ENCODE measurements around the gene EPRS1.

EPRS1 gene

GRCh38 chr1:220031287-220031686 is 15.0 kb downstream of the EPRS1 start:
- H3K4me1 ChIP-seq (ENCODE audit: insufficient read depth, insufficient read length) = no peaks in the 10 kb centered on the region
- TF ChIP-seq ZNF274 (IDR thresholded peaks at IDR 0.05; ENCODE audit: low read depth, low read length) = no peak
- no peak for TF ChIP-seq SUZ12 (IDR thresholded peaks at IDR 0.05; ENCODE audit: extremely low read depth, insufficient read depth, insufficient read length)
- TF ChIP-seq YY1 (IDR thresholded peaks at IDR 0.05; ENCODE audit: insufficient read depth, insufficient read length) = no peak
- H3K27me3 ChIP-seq (ENCODE audit: insufficient read depth, insufficient read length) = no peaks in the 10 kb centered on the region
- H3K9me3 ChIP-seq (ENCODE audit: insufficient read depth, low read length) = no peaks in the 10 kb centered on the region
- no peak overlapping the region for H3K4me3 ChIP-seq (ENCODE audit: insufficient read length, low read depth)
- H3K9ac ChIP-seq (ENCODE audit: insufficient read length, low read depth) = no peak overlapping the region
- DNase-seq (ENCODE audit: low read depth, low spot score) = no peak
- peaks cover 44% of the 10 kb centered on the region for H3K36me3 ChIP-seq (ENCODE audit: insufficient read depth, insufficient read length, low read length)

DNA sequence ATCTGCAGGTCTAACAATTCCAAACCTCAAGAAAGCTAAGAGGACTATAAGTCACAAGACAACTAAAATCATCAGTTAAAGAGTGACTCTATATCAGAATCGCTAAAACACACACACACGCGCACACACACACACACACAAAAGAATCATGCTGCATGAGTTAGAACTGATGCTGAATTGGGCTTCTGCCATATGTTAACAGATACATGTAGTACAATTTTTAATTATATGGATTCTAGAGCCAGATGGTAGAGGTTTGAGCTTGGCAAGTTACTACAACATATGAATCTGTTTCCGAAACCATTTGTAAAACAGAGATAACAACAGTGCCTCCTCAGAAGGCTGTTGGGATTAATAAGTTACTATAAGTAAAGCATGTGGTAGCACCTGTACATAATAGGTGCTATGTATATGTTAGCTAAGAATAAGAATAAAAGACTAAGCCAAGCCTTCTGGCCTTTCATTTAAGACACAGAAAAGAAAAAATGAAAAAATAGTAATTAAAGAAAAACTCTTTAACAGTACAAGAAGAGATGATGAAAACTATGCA is 17.9 kb downstream of the EPRS1 start:
- no peak for DNase-seq (ENCODE audit: low read depth, low spot score)
- H3K9ac ChIP-seq (ENCODE audit: insufficient read length, low read depth) = no peak overlapping the region
- H3K36me3 ChIP-seq (ENCODE audit: insufficient read depth, insufficient read length, low read length) = peaks cover 57% of the 10 kb centered on the region
- H3K9me3 ChIP-seq (ENCODE audit: insufficient read depth, low read length) = no peaks in the 10 kb centered on the region
- H3K4me1 ChIP-seq (ENCODE audit: insufficient read depth, insufficient read length) = no peaks in the 10 kb centered on the region
- no peak overlapping the region for H3K4me3 ChIP-seq (ENCODE audit: insufficient read length, low read depth)
- TF ChIP-seq YY1 (IDR thresholded peaks at IDR 0.05; ENCODE audit: insufficient read depth, insufficient read length) = no peak
- no peak for TF ChIP-seq ZNF274 (IDR thresholded peaks at IDR 0.05; ENCODE audit: low read depth, low read length)
- no peak for TF ChIP-seq SUZ12 (IDR thresholded peaks at IDR 0.05; ENCODE audit: extremely low read depth, insufficient read depth, insufficient read length)
- no peaks in the 10 kb centered on the region for H3K27me3 ChIP-seq (ENCODE audit: insufficient read depth, insufficient read length)

GRCh38 chr1:220019071-220019470 is 27.2 kb downstream of the EPRS1 start:
- no peak overlapping the region for H3K4me3 ChIP-seq (ENCODE audit: insufficient read length, low read depth)
- H3K4me1 ChIP-seq (ENCODE audit: insufficient read depth, insufficient read length) = no peaks in the 10 kb centered on the region
- no peaks in the 10 kb centered on the region for H3K9me3 ChIP-seq (ENCODE audit: insufficient read depth, low read length)
- DNase-seq (ENCODE audit: low read depth, low spot score) = no peak
- peaks cover 66% of the 10 kb centered on the region for H3K36me3 ChIP-seq (ENCODE audit: insufficient read depth, insufficient read length, low read length)
- H3K27me3 ChIP-seq (ENCODE audit: insufficient read depth, insufficient read length) = no peaks in the 10 kb centered on the region
- no peak overlapping the region for H3K9ac ChIP-seq (ENCODE audit: insufficient read length, low read depth)
- TF ChIP-seq YY1 (IDR thresholded peaks at IDR 0.05; ENCODE audit: insufficient read depth, insufficient read length) (no peak), SUZ12 (IDR thresholded peaks at IDR 0.05; ENCODE audit: extremely low read depth, insufficient read depth, insufficient read length) (no peak), ZNF274 (IDR thresholded peaks at IDR 0.05; ENCODE audit: low read depth, low read length) (no peak)

DNA sequence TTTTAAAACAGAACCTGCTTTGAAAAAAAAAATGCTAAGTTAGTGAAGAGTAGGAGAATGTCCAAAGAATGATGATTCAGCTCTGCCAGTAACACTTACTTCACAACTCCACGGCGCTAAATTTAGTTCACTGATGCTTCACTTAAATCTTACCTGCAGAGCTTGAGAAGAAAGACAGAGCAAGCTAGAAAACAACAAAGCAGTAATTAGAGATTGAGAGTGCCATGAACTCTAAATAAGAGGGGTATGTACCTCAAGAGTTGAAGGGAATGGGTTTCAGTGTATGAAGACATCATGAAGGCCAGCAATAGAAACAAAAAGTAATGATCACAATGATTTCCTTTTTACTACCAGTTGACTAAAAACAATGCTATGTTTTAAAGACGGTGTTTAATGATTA is 32.8 kb downstream of the EPRS1 start:
- Histone ChIP-seq H3K4me3 (ENCODE audit: insufficient read length, low read depth) (no peak overlapping the region), H3K9me3 (ENCODE audit: insufficient read depth, low read length) (no peaks in the 10 kb centered on the region), H3K9ac (ENCODE audit: insufficient read length, low read depth) (no peak overlapping the region), H3K27me3 (ENCODE audit: insufficient read depth, insufficient read length) (no peaks in the 10 kb centered on the region), H3K4me1 (ENCODE audit: insufficient read depth, insufficient read length) (no peaks in the 10 kb centered on the region), H3K36me3 (ENCODE audit: insufficient read depth, insufficient read length, low read length) (peaks cover 52% of the 10 kb centered on the region)
- TF ChIP-seq YY1 (IDR thresholded peaks at IDR 0.05; ENCODE audit: insufficient read depth, insufficient read length) (no peak), ZNF274 (IDR thresholded peaks at IDR 0.05; ENCODE audit: low read depth, low read length) (no peak), SUZ12 (IDR thresholded peaks at IDR 0.05; ENCODE audit: extremely low read depth, insufficient read depth, insufficient read length) (no peak)
- no peak for DNase-seq (ENCODE audit: low read depth, low spot score)

GRCh38 chr1:220012259-220012658 is 34.0 kb downstream of the EPRS1 start:
- DNase-seq (ENCODE audit: low read depth, low spot score) = no peak
- Histone ChIP-seq H3K27me3 (ENCODE audit: insufficient read depth, insufficient read length) (no peaks in the 10 kb centered on the region), H3K4me1 (ENCODE audit: insufficient read depth, insufficient read length) (no peaks in the 10 kb centered on the region), H3K4me3 (ENCODE audit: insufficient read length, low read depth) (no peak overlapping the region), H3K9ac (ENCODE audit: insufficient read length, low read depth) (no peak overlapping the region), H3K9me3 (ENCODE audit: insufficient read depth, low read length) (no peaks in the 10 kb centered on the region), H3K36me3 (ENCODE audit: insufficient read depth, insufficient read length, low read length) (peaks cover 47% of the 10 kb centered on the region)
- TF ChIP-seq YY1 (IDR thresholded peaks at IDR 0.05; ENCODE audit: insufficient read depth, insufficient read length) (no peak), ZNF274 (IDR thresholded peaks at IDR 0.05; ENCODE audit: low read depth, low read length) (no peak), SUZ12 (IDR thresholded peaks at IDR 0.05; ENCODE audit: extremely low read depth, insufficient read depth, insufficient read length) (no peak)

DNA sequence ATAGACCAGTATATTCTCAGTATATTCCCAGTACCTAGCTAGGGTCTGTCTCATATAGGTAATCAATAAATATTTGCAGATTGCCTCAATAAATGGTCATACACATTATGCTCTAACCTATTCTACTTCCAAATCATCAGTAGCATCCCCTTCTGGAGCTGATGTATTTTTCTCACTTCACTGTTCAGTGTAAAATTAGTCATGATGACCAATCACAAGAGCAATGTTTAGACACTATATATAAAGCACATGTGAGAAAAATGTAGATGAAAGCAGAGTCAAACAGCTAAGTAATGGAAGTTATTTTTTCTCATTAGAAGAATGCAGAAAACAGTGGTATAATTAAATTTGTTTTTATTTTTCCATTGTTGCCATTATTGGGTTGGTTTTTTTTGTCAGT is 34.7 kb downstream of the EPRS1 start:
- no peaks in the 10 kb centered on the region for H3K27me3 ChIP-seq (ENCODE audit: insufficient read depth, insufficient read length)
- H3K4me3 ChIP-seq (ENCODE audit: insufficient read length, low read depth) = no peak overlapping the region
- H3K4me1 ChIP-seq (ENCODE audit: insufficient read depth, insufficient read length) = no peaks in the 10 kb centered on the region
- H3K9ac ChIP-seq (ENCODE audit: insufficient read length, low read depth) = no peak overlapping the region
- H3K9me3 ChIP-seq (ENCODE audit: insufficient read depth, low read length) = no peaks in the 10 kb centered on the region
- peaks cover 46% of the 10 kb centered on the region for H3K36me3 ChIP-seq (ENCODE audit: insufficient read depth, insufficient read length, low read length)
- no peak for DNase-seq (ENCODE audit: low read depth, low spot score)
- TF ChIP-seq YY1 (IDR thresholded peaks at IDR 0.05; ENCODE audit: insufficient read depth, insufficient read length) = no peak
- no peak for TF ChIP-seq SUZ12 (IDR thresholded peaks at IDR 0.05; ENCODE audit: extremely low read depth, insufficient read depth, insufficient read length)
- no peak for TF ChIP-seq ZNF274 (IDR thresholded peaks at IDR 0.05; ENCODE audit: low read depth, low read length)

- no peak overlapping the region for H3K4me3 ChIP-seq (ENCODE audit: insufficient read length, low read depth)
- H3K4me1 ChIP-seq (ENCODE audit: insufficient read depth, insufficient read length) = no peaks in the 10 kb centered on the region
- TF ChIP-seq YY1 (IDR thresholded peaks at IDR 0.05; ENCODE audit: insufficient read depth, insufficient read length) = no peak
- TF ChIP-seq SUZ12 (IDR thresholded peaks at IDR 0.05; ENCODE audit: extremely low read depth, insufficient read depth, insufficient read length) = no peak
- TF ChIP-seq ZNF274 (IDR thresholded peaks at IDR 0.05; ENCODE audit: low read depth, low read length) = no peak
- H3K27me3 ChIP-seq (ENCODE audit: insufficient read depth, insufficient read length) = no peaks in the 10 kb centered on the region
- DNase-seq (ENCODE audit: low read depth, low spot score) = no peak
- H3K9me3 ChIP-seq (ENCODE audit: insufficient read depth, low read length) = no peaks in the 10 kb centered on the region
- peaks cover 60% of the 10 kb centered on the region for H3K36me3 ChIP-seq (ENCODE audit: insufficient read depth, insufficient read length, low read length)
- no peak overlapping the region for H3K9ac ChIP-seq (ENCODE audit: insufficient read length, low read depth)
Measured at GRCh38 chr1:220007438-220007837, 38.9 kb downstream of the EPRS1 start.

Data from NT2/D1 (cell line).